ENCODE results near the gene PRR13.

- no peak for TF ChIP-seq POLR2AphosphoS5 (IDR thresholded peaks at IDR 0.05; ENCODE audit: low read depth, low read length)
- TF ChIP-seq TAF1 (IDR thresholded peaks at IDR 0.05; ENCODE audit: low read depth, low read length), result no peak
- TF ChIP-seq POU2F2 (IDR thresholded peaks at IDR 0.05; ENCODE audit: low read depth, low read length), result no peak
- no peak for TF ChIP-seq POLR2A (IDR thresholded peaks at IDR 0.05; ENCODE audit: low read depth, low read length)
- TF ChIP-seq SPI1 (IDR thresholded peaks at IDR 0.05; ENCODE audit: low read depth, low read length), result no peak
- no peak for TF ChIP-seq PAX5 (IDR thresholded peaks at IDR 0.05; ENCODE audit: insufficient read depth, low read length, severe bottlenecking)
These were observed 47.8 kb downstream of the PRR13 start for GRCh38 chr12:53489242-53489864.

Data from GM12891 (cell line).